HCT116 (cell line): ENCODE measurements around the gene KCNJ10. TPM values are rescaled to one million over a fixed set of nuclear protein-coding genes. Genes with fewer than 3 reads are reported as not detected.

ENCODE experiments used
- ATAC-seq: fragments of 200-7000 bp; cut with Tn5 transposase; 2 replicates; pipeline ENCODE4 v1.9.1; 2020; ENCODE audit warnings: mild to moderate bottlenecking, moderate library complexity
- BruUV-seq: library from RNA; stranded (reverse); fragments of 400-500 nt; replicated peaks from 2 replicates; lab custom pipeline; 2021; lab: Mats Ljungman, UMichigan
- CTCF ChIA-PET: fragments of 300-600 bp; sonication (Branson Sonifier 250); formaldehyde crosslinking; loops from one replicate; lab custom pipeline; 2021; ENCODE audit warnings: antibody characterized with exemption; lab: Charles Lee
- POLR2A ChIA-PET: fragments of 300-600, 350-600 bp; sonication (Branson Sonifier 250); formaldehyde crosslinking; loops from one replicate; lab custom pipeline; 2021; ENCODE audit warnings: antibody characterized with exemption; lab: Charles Lee
- RAD21 ChIA-PET, 2 experiments: fragments of 300-600 bp; sonication (Branson Sonifier 250); formaldehyde crosslinking; loops; one replicate each; lab custom pipeline; 2023; ENCODE audit warnings: low total read pairs in 2 of 2; ENCODE audit not compliant: uncharacterized antibody in 2 of 2, unreplicated experiment in 2 of 2, low non-redundant PET in 1 of 2; lab: Charles Lee
- DNase-seq: peaks from one replicate; pipeline ENCODE4 v3.0.0-alpha.2; 2010; ENCODE audit warnings: low read depth, low spot score
- H2AFZ ChIP-seq: fragments of 200-600 bp; shearing (Covaris generic), sonication (generic); 2 replicates; pipeline ENCODE4 v1.6.1; 2017; ENCODE audit warnings: low read depth, mixed run types, mixed read lengths, antibody characterized with exemption, low read length; ENCODE audit not compliant: poor library complexity, severe bottlenecking
- H3K27ac ChIP-seq: 2 replicates; pipeline ENCODE4 v1.5.1; 2012; ENCODE audit warnings: low read depth, low read length
- H3K27me3 ChIP-seq: fragments of 200-600 bp; sonication (generic); 2 replicates; pipeline ENCODE4 v1.6.1; 2016; ENCODE audit warnings: mixed run types, low read length, mixed read lengths; ENCODE audit not compliant: insufficient read depth
- H3K36me3 ChIP-seq, 2 experiments: fragments of 200-500 bp in 1 of 2; fragments of 200-600 bp in 1 of 2; sonication (Bioruptor generic) in 1 of 2; sonication (generic) in 1 of 2; 2 replicates each; pipeline versions ENCODE4 v1.5.1 to v1.6.1; 2014 to 2016; ENCODE audit warnings: low read length in 2 of 2, inconsistent platforms in 1 of 2, mixed read lengths in 1 of 2, mixed run types in 1 of 2; ENCODE audit not compliant: insufficient read depth in 2 of 2, control insufficient read depth in 1 of 2
- H3K4me1 ChIP-seq, 2 experiments: fragments of 200-600 bp in 1 of 2; sonication (generic) in 1 of 2; 2 replicates each; pipeline versions ENCODE4 v1.5.1 to v1.6.1; 2012 to 2017; ENCODE audit warnings: low read length in 2 of 2, inconsistent platforms in 1 of 2, mild to moderate bottlenecking in 1 of 2, mixed read lengths in 1 of 2, mixed run types in 1 of 2, moderate library complexity in 1 of 2; ENCODE audit not compliant: insufficient read depth in 2 of 2, control insufficient read depth in 1 of 2
- H3K4me2 ChIP-seq: fragments of 200-600 bp; sonication (generic); 2 replicates; pipeline ENCODE4 v1.6.1; 2017; ENCODE audit warnings: mixed run types, low read length, mixed read lengths
- H3K4me3 ChIP-seq, 2 experiments: fragments of 200-600 bp in 1 of 2; sonication (generic) in 1 of 2; replicated peaks in 1 of 2; 2 replicates each; pipeline ENCODE4 v1.5.1; 2011 to 2016; ENCODE audit warnings: low read length in 2 of 2, control low read depth in 1 of 2, low read depth in 1 of 2, mild to moderate bottlenecking in 1 of 2, mixed read lengths in 1 of 2, mixed run types in 1 of 2
- H3K79me2 ChIP-seq: fragments of 200-600 bp; sonication (generic); 2 replicates; pipeline ENCODE4 v1.6.1; 2017; ENCODE audit warnings: mild to moderate bottlenecking, mixed run types, low read length, moderate library complexity, mixed read lengths; ENCODE audit not compliant: insufficient read depth
- H3K9ac ChIP-seq: fragments of 200-600 bp; sonication (generic); 2 replicates; pipeline ENCODE4 v1.6.1; 2016; ENCODE audit warnings: low read length, mixed read lengths
- H3K9me2 ChIP-seq: fragments of 200-600 bp; sonication (generic), shearing (Covaris generic); 2 replicates; pipeline ENCODE4 v1.6.1; 2017; ENCODE audit warnings: mixed run types, mild to moderate bottlenecking, moderate library complexity; ENCODE audit not compliant: insufficient read depth
- H3K9me3 ChIP-seq, 2 experiments: fragments of 200-500 bp in 1 of 2; fragments of 200-600 bp in 1 of 2; sonication (Bioruptor generic) in 1 of 2; sonication (generic) in 1 of 2; 2 replicates each; pipeline ENCODE4 v1.6.1; 2014 to 2017; ENCODE audit warnings: low read length in 2 of 2, mixed read lengths in 2 of 2, inconsistent platforms in 1 of 2, low read depth in 1 of 2, mild to moderate bottlenecking in 1 of 2, mixed run types in 1 of 2, moderate library complexity in 1 of 2; ENCODE audit not compliant: control insufficient read depth in 1 of 2, insufficient read depth in 1 of 2
- H4K20me1 ChIP-seq: fragments of 200-600 bp; sonication (generic), shearing (Covaris generic); 2 replicates; pipeline ENCODE4 v1.6.1; 2017; ENCODE audit warnings: mixed run types, mild to moderate bottlenecking, moderate library complexity; ENCODE audit not compliant: insufficient read depth
- CBX3 ChIP-seq: IDR thresholded peaks from 2 replicates; pipeline ENCODE4 v1.6.1; 2012; ENCODE audit warnings: low read depth
- CEBPB ChIP-seq: IDR thresholded peaks from 2 replicates; pipeline ENCODE4 v1.6.1; 2012; ENCODE audit warnings: low read depth
- ELF1 ChIP-seq: IDR thresholded peaks from 2 replicates; pipeline ENCODE4 v1.6.1; 2012; ENCODE audit warnings: low read depth, borderline replicate concordance
- EZH2 ChIP-seq: fragments of 200-600 bp; sonication (generic); IDR thresholded peaks from 2 replicates; pipeline ENCODE4 v1.6.1; 2017; ENCODE audit warnings: antibody characterized with exemption, mixed run types
- EZH2phosphoT487 ChIP-seq: fragments of 200-600 bp; IDR thresholded peaks from 2 replicates; pipeline ENCODE4 v1.6.1; 2018; ENCODE audit warnings: antibody characterized with exemption, borderline replicate concordance
- FOSL1 ChIP-seq: IDR thresholded peaks from 2 replicates; pipeline ENCODE4 v1.6.1; 2012; ENCODE audit warnings: low read depth
- RAD21 ChIP-seq: IDR thresholded peaks from 2 replicates; pipeline ENCODE4 v1.6.1; 2012; ENCODE audit warnings: low read depth, mild to moderate bottlenecking
- SIN3A ChIP-seq: IDR thresholded peaks from 2 replicates; pipeline ENCODE4 v1.6.1; 2012; ENCODE audit warnings: low read depth
- TCF7L2 ChIP-seq: IDR thresholded peaks from 2 replicates; pipeline ENCODE4 v1.7.0; 2011; ENCODE audit warnings: borderline replicate concordance, inconsistent platforms; ENCODE audit not compliant: insufficient read depth, insufficient read length; ENCODE audit errors: extremely low read depth
- YY1 ChIP-seq: IDR thresholded peaks from 2 replicates; pipeline ENCODE4 v1.6.1; 2011; ENCODE audit warnings: low read length, low read depth, moderate library complexity, mild to moderate bottlenecking; ENCODE audit not compliant: insufficient replicate concordance; ENCODE audit errors: extremely low read depth
- ZBTB33 ChIP-seq: IDR thresholded peaks from 2 replicates; pipeline ENCODE4 v1.6.1; 2011; ENCODE audit warnings: mild to moderate bottlenecking, low read length, moderate library complexity; ENCODE audit not compliant: insufficient replicate concordance; ENCODE audit errors: extremely low read depth
- ZNF274 ChIP-seq: fragments of 200-500 bp; sonication (Bioruptor generic); IDR thresholded peaks from 2 replicates; pipeline ENCODE4 v1.6.1; 2014; ENCODE audit warnings: mild to moderate bottlenecking, low read depth, low read length, inconsistent platforms
- intact Hi-C: fragments of 100-400 bp; cut with micrococcal nuclease; formaldehyde crosslinking; loops from 2 replicates; pipeline ENCODE4 v1.10.0; 2022
- total RNA-seq: library from RNA; stranded (reverse); gene quantifications from one replicate; pipeline ENCODE4 v1.2.1, GENCODE V29; 2021; ENCODE audit not compliant: unreplicated experiment
- TF ChIP-seq, protein P1 (sequence below): IDR thresholded peaks from 2 replicates; pipeline ENCODE4 v1.6.1; 2012

The KCNJ10 gene
- total RNA-seq, 1 experiment from 2014 or later = 0.57 TPM

GRCh38 chr1:160074865-160075264 lies 4.9 kb upstream of the KCNJ10 start:
- H3K36me3 ChIP-seq = no peaks in the 10 kb centered on the region
- ATAC-seq (no peak), DNase-seq (no peak)
- BruUV-seq = no TSS peak
- no peak for TF ChIP-seq EZH2phosphoT487
- no peak for TF ChIP-seq RAD21
- TF ChIP-seq ZNF274 = no peak
- no peak for TF ChIP-seq ELF1
- TF ChIP-seq TCF7L2 = no peak
- no peak for TF ChIP-seq ZBTB33
- TF ChIP-seq EZH2 = no peak
- TF ChIP-seq YY1 = no peak
- no peak for TF ChIP-seq CEBPB
- no peak for TF ChIP-seq CBX3
- TF ChIP-seq FOSL1 = no peak
- TF ChIP-seq, protein P1, sequence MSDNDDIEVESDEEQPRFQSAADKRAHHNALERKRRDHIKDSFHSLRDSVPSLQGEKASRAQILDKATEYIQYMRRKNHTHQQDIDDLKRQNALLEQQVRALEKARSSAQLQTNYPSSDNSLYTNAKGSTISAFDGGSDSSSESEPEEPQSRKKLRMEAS = no peak
- TF ChIP-seq SIN3A = no peak
- TF ChIP-seq, all 23 proteins: peak for 0
- Histone ChIP-seq H3K9me2 (no peaks in the 10 kb centered on the region), H4K20me1 (no peaks in the 10 kb centered on the region), H3K27me3 (peaks cover 6% of the 10 kb centered on the region), H2AFZ (no peak overlapping the region), H3K79me2 (no peaks in the 10 kb centered on the region), H3K9ac (no peak overlapping the region), H3K9me3 (no peaks in the 10 kb centered on the region), H3K4me1 (peaks cover 0 to 5% of the 10 kb centered on the region in 2 experiments; a peak in 2 of 4 replicates), H3K4me3 (no peak overlapping the region), H3K4me2 (no peak overlapping the region), H3K27ac (no peak overlapping the region)
- intact Hi-C loops = no loop called here
- ChIA-PET POLR2A (no interaction called here), CTCF (interaction anchor here (1.7 kb wide), 1 partner anchor 11 kb away, joined by 4 read pairs; no protein-coding TSS in a partner anchor), RAD21 (no interaction called here)
